GM21717 (cell line): ENCODE results near the gene GZF1.

Experiments
- ATAC-seq: cut with Tn5 transposase; IDR thresholded peaks from one replicate; pipeline ENCODE4 v1.9.1; 2021; ENCODE audit warnings: mild to moderate bottlenecking, moderate library complexity; ENCODE audit not compliant: unreplicated experiment

GZF1 gene

DNA sequence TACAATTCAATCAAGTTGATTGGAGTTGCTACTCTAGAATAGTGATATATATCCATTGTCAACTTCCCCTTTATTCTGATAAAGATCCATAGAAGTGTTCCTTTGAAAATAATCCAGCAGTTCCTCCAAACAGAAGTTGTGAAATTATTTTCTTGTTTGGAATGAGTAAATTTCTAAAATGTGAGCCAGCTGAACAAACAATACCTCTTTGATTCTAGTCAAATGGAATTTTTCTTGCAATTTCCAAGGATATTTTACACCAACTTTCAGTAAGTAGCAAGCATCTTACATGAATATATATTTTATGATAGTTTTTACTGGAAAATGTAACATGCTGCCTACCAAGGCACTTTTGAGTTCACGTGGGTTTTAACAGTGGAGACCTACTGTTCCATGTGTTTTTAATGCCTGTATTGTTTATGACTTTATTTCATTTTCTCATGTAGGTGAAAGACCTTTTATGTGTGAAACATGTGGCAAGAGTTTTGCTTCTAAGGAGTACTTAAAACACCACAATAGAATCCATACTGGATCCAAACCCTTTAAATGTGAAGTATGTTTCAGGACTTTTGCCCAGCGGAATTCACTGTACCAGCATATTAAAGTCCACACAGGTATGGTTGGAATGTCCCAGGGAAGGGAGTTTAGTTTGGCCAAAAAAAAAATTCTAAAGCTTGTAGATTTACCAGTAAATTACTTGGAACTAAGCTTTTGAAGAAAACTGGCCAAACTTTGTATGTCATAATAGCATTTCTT, 6.5 kb downstream of the GZF1 start:
- ATAC-seq = no peak

DNA sequence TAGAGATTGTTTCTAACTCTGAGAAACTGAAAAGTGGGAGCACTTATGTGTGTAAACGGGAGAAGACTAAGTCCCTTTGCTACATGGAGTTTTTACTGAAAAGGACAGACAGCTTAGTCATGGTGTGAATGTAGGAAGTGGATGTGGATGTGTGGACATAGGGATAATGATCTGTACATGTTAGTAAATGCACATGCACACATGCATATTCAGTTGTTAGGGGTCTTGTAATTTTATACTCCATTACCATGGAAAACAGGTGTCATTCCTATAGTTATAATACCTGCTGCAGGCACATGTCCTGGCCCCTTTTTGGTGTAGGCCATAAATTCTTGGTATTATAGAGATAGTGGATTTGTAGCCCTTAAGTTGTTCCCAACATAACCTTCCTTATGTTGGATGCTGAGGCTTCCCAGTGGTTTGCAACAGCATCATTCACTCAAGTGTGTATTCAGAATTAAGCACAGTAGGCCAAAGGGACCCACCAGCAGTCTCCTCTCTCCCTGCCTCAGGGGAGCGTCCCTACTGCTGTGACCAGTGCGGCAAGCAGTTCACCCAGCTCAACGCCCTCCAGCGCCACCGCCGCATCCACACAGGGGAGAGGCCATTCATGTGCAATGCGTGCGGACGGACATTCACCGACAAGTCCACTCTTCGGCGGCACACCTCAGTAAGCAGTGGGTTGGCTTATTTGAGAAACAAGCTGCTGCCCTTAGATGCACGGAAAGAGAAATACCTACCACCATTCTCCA, 7.3 kb downstream of the GZF1 start:
- no peak for ATAC-seq

DNA sequence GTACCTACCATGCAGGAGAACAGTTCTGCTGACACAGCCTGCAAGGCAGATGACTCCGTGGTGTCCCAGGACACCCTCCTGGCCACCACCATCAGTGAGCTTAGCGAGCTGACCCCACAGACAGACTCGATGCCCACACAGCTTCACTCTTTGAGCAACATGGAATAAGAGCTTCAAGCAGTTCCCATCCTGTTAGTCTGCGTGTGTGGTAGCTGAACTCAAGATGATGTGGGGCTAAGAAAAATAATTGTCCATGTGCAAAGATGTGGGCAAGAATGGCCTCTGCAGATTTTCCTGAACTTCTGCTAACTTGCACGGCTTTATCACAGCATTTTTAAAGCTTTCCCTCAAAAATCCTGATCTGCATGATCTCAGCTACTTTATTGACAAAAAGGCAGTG, 8.3 kb downstream of the GZF1 start:
- ATAC-seq = no peak

DNA sequence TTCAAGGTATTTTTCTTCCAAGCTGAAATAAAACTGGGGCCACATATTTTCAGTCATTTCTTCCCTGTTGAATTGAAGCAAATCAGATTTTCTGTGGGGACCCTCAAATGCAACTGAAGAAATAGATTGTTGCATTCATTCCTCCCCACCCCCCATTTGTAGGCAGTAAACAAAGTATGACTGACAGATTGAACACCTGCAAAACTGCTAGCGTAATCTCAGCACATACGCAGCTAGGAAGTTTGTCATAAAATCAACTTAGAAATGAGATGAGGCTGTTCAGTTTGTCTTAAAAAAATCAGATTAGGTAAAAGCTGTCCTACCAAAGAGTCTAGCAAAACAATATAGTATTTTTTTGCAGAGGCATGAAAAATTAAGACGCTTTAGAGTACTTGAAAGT, 8.9 kb downstream of the GZF1 start:
- no peak for ATAC-seq

DNA sequence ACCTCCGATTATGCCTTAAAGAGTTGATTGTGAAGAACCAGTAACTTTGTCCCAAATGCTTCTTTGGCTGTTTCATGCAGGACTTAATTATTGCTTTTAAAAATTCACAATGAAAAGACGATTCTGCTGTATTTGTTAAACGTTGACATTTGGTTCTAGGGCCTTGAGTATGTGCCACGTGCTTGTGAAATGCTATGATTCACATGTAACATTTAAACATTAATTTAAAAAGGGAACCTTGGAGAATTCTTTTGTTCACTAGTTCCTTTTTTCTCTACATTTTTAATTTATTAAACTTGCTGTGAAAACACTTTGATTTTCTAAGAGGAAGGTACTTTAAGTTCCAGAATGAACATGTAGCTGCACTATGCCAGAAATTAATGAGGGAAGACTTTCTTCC, 9.5 kb downstream of the GZF1 start:
- ATAC-seq = no peak

DNA sequence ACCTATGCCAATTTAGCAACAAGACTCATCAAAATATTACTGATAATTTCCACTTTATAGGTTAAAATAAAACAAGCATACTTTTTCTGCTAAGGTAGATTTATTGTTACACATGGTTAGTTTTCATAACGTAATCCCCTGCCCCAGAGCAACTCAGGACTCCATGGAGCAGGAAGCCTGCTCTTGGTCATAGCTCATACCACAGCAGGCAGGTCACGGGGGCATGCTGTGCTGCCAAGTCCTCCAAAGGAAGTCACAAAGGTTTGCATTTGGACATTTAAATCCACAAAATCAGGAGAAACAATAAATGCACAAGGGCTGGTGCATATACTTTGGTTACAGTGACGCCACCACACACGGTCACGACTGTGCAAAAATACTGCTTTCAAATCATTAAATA, 12.5 kb downstream of the GZF1 start:
- ATAC-seq = no peak

DNA sequence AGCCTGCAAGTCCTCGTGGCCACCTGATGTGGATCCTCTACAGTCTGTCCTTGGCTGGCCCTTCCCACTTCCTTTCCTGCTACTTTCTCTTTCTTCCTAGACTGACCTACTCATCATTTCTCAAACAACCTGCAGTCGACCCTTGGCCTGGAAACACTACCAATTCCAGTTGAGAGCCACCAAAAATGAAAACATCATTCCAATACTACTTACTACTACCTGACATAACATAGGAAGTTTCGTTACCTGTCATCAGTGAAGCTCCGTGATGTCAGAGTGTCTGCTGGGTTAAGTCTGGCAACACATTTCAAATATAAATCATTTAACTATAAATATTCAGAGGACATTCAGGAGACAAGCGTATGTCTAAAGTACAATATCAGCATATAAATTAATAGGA, 13.8 kb downstream of the GZF1 start:
- ATAC-seq = no peak

DNA sequence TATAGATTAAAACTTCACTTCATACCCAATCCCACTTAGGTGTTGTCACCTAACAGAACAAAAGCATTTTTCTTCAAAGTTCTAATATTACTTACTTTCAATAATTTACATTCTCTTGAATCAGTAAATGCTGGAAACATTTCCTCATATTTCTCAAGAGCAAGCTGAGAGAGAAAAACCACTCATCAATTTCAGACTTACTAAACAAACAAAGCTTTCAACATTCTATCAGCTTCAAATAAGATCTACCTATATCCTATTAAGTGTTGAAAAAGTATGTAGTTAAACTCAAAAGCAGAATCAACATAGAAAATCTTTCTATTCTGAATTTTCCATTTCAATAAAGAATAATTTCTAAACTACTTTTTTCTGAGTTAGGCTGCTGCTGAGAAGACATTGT, 17.8 kb downstream of the GZF1 start:
- ATAC-seq = no peak

DNA sequence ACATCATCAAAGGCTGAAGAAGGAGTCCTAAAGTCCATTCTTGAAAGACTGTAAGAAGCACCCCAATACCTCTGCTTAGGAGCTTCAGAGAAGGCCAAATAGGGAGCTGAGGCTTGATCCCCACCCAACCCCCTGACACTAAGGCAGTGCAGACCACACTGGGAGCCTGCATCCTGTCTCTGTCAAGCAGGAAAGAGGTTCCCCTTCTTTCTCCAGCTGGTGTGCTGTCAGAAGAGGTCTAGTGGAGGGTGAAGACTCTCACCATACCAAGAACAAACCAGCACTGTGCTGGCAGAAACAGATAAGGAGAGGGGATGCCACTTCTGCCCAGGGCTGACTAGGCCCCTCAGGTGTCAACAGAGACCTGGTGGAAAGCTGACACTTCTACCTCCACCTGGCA, 19.9 kb downstream of the GZF1 start:
- ATAC-seq = no peak

DNA sequence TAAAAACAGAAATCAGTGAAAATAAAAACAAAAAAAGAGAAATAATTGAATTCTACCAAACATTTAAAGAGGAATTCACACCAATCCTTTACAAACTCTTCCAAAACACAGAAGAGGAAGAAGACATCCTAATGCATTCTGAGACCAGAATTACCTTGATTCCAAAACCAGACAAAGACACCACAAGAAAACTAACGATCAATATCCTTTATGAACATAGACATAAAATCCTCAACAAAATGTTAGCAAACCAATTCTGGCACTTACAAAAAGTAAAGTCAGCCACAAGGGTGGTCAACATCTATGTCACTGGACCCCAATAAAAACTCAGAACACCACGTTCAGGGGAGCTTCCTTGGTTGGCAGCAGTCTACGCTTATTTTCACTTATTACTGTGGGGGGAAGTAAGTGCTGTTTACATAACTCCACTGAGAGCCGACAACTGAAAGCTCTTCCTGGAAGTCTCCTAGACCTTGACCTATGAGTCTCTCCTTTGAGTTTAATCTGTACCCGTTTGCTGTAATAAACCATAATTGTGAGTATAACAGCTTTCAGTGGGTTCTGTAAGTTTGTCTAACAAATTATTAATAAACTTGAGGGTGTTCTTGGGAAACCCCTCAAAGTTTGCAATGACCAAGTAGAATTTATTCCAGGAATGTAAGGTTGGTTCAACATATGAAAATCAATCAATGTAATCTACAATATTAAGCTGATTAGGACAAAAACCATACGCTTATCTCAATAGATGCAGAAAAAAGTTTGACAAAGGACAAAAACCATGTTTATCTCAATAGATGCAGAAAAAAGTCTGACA, 24.5 kb downstream of the GZF1 start:
- ATAC-seq = no peak

DNA sequence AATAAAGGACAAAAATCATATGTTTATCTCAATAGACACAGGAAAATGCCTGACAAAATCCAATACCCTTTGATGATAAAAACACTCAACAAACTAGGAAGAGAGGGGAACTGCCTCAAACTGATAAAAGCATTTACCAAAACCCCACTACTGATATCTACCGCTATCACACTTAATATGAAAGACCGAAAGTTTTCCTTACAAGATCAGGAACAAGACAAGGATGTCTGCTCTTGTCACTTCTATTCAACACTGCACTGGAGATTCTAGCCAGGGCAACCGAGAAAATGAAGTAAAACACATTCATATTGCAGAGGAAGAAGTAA, 25.1 kb downstream of the GZF1 start:
- no peak for ATAC-seq

DNA sequence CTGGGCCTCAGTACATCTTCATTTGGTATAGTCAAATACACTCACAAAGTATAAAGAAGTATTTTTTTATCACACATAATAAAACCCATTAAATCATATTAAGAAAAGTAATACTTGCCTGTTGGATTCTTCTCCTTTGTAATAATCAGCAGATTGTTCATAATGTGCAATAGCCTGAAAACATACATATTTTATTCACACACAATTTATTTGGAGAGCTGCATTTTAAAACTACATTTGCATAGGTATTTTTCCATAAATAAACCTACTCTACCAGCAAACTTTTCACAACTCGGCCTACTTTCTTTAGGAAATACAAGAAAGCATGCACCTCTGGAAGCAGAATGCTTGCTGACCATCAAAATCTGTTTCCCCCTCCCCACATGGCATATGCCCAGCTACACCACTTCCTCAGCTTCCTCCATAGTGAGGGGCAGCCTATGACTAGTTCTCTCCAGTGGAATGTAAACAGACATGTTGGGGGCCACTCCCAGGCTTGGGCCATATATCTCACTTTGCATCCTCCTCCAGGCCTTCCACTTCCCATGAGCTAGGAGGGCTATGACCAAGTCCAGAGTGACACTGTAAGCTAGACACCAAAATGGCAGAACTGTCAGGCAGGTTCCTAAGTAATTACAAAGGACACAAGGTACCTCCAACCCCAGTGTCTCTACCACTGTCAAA, 28.3 kb downstream of the GZF1 start:
- ATAC-seq = no peak

DNA sequence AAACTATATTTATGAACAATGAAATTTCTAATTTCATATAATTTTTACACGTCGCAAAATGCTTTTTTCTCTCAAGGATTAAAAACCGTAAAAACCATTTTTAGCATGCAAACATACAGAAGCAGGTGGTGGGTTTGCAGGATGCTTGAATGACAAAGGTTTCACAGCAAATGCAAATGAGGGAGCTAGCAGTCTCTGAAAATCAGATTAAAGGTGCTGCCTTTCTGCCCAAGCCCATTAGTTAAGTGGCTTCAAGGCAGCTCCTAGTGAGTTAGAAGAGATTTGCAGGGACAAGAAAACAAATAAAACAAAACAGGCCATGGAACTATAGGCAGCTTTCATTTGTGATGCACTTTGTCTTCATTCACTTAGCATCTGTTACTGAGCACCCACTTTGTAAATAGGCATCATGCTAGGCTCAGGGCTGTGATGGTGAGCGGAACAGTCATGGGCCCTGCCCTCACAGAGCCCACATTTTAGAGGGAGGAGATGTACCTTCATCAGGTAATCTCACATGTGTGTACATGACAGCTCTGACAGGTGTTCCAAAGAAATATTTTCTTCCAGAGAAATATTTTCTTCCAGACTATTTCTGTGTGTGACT, 29.8 kb downstream of the GZF1 start:
- ATAC-seq = no peak

DNA sequence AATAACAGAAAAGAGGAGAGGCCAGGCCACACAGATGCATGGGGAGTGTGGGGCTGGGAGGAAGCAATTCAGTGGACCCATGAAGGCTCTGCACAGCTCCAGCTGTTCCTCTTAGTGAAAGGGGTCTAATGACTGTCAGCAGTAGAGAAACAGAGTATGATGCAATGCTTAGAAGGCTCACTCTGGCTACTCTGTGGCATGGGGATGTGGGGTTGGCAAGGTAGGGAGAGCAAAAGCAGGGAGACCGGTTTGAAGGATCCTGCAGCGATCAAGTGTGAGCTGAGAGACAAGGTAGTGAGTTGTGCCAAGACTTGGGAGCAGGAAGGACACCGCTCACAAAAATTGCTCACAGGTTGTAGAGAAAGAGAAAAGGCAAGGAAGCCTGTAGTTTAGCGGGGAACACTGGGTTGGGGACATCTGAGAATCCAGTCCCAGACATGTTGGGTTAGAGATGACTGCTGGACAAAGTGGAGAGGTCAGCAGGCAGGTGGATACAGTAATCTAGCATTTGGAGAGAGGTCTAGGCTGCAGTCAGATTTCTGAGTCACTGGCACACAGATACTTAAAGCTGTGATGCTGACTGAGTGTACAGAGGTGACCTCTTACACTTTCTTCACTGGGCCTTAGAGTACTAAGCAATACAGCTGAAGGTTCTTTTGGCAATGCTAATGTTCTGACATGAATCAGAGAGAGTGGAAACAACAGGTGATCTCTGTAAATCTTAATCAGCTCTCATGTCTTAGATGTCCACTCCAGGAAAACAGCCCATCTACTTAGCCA, 32.2 kb downstream of the GZF1 start:
- no peak for ATAC-seq

DNA sequence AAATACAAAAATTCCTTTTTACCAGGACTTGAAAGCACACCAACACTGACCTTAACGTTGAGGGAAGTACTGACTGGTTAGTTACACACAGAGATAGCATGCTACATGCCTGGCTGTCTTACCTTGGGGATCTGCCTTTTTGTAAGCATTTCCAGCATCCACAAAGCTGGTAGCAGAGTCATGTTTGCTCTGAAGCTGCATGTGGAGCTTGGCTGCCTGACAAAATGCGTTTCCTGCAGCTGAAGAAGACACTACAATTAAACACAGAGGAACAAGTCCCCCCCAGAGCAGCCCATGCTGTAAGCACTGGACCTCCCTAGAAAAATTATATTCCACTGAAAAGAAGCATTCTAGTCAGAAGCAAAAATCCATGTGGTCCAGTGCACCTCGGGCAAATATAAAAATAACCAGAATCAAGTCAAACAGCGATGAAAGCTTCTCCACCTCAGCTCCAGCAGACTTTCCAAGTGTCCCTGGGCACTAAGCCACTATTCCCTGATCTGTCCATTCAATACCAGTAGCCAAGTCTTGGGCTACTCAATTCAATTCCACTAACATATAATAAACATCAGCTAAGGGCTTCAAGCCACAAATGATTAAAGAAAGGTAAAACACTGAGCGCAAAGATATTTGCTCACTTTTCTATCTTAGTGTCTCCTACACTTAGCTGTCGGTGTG, 35.1 kb downstream of the GZF1 start:
- ATAC-seq = no peak

DNA sequence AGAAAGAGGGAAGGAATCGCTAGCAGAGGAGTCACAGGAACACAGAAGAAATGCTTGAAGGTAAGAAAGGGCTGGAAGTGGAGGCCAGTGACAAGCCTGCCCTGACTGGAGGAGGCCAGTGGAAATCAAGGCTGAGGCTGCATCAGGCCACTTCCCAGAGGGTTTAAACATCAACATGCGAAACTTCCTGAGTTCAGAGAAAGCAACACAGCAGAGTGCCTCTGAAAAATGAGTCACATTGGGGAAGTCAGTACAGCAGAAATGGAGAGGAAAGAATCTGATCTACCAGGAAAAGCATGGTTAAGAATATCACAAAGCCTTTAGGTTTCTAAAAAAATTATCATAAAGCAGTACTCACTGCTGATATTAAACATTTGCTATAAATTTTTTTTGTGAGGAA, 36.0 kb downstream of the GZF1 start:
- ATAC-seq = no peak

DNA sequence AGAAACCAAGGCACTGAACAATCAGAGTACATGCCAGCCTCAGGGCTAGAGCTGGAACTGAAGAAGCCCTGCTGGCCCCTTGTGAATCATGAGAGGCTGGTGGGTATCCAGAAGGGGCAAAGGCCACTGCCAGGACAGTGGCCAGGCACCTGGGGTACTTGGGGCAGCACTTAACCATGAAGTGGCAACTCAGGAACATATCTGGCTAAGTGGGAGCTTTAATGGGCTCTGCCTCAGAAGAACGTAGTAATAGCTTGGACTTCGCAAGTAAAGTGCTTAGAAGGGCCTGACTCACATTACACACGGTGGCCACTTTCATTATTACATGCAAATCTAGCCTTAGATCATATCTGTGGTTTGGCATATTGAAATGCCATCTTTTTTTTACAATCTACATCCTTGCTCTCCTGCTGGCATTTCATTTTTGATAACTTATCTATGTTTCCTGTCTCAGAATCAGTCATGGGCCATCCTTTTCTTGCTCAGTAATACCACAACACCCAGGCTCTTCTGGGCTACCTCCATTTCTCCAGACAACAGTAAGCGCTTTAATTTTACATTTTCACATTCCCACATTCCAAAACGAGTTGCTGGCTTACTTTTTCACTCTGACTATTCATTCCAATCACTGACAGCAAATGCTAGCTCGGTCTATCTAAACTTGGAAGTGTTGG, 37.7 kb downstream of the GZF1 start:
- ATAC-seq = no peak

DNA sequence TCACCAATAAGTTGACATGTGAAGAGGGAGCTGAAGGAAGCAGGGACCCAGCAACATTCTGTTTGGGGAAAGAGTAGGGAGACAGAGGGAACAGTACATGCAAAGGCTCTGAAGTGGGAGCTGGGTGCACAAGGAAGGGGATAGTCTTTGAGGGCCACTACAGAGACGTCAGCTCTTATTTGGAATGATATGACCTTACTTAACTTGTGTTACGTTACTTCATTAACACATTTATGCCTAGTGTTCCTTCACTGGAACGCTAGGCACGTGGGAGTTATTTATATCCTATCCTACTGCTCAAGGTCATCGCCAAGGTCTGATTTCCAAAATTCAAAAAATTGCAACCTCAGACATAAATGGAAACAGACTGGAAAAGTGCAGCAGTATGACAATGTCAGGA, 39.1 kb downstream of the GZF1 start:
- no peak for ATAC-seq

DNA sequence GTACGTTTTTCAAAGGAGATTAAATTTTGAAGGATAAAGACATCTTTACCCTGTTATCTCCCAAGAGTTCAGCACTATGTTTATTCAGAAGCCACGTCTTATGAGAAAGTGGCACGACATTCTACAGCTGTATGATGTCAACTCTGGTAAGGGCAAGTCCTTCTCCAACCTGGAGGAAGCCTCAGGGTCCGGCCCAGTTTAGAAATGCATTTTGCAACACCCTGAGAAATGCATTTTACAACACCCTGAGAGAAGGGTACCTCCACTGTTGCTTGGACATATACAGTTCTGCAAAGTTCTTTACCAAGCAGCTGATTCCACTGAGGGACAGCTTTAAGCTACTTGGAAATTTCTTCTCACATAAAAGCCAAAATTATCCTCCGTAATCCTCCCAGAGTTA, 41.8 kb downstream of the GZF1 start:
- ATAC-seq = no peak
